ENCODE results near the gene PER3. TPM values are rescaled to one million over a fixed set of nuclear protein-coding genes. Genes with fewer than 3 reads are reported as not detected.

PER3 gene
- total RNA-seq, 2 donors from 2014 or later, result 3.9 to 6.3 TPM

DNA sequence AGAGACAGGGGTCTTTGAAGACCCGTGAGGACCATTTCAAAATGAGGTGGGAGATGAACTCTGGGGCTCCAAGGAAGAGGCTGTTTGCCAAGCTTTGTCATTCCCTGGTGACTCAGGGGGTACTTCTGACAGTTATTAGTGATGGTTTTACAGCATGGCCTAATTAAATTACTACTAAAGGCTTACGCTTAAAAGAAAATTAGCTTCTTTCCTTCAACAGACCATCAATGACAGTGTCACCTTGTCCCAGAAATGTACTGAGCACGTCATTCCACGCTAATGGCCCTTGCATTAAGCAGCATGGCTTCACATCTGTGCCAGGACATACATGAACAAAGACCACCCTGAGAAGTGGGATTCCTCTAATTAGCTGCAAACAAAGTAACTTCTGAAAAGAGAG lies 73.9 kb downstream of the PER3 start:
- no peak overlapping the region for H3K4me3 ChIP-seq (ENCODE audit: low read length)
- no peak overlapping the region for H3K9ac ChIP-seq (ENCODE audit: extremely low read depth, low read length, poor library complexity, severe bottlenecking)
- no peaks in the 10 kb centered on the region for H3K9me3 Mint-ChIP-seq
- TF ChIP-seq, protein P1, sequence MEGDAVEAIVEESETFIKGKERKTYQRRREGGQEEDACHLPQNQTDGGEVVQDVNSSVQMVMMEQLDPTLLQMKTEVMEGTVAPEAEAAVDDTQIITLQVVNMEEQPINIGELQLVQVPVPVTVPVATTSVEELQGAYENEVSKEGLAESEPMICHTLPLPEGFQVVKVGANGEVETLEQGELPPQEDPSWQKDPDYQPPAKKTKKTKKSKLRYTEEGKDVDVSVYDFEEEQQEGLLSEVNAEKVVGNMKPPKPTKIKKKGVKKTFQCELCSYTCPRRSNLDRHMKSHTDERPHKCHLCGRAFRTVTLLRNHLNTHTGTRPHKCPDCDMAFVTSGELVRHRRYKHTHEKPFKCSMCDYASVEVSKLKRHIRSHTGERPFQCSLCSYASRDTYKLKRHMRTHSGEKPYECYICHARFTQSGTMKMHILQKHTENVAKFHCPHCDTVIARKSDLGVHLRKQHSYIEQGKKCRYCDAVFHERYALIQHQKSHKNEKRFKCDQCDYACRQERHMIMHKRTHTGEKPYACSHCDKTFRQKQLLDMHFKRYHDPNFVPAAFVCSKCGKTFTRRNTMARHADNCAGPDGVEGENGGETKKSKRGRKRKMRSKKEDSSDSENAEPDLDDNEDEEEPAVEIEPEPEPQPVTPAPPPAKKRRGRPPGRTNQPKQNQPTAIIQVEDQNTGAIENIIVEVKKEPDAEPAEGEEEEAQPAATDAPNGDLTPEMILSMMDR (conservative IDR thresholded peaks at IDR 0.05), result no peak
- H3K9me3 ChIP-seq (ENCODE audit: control insufficient read depth, low read length), result no peaks in the 10 kb centered on the region
- H3K36me3 ChIP-seq (ENCODE audit: control insufficient read depth, insufficient read depth, low read length), result no peaks in the 10 kb centered on the region
- no peaks in the 10 kb centered on the region for H3K4me1 ChIP-seq (ENCODE audit: control insufficient read depth, insufficient read depth, low read length)
- 94 to 96% methylated on average over 4 of the region's 4 CpGs for whole genome bisulfite sequencing, 2 experiments (ENCODE audit: insufficient coverage in 1 of 2, insufficient read length in 1 of 2)
- H3K27me3 Mint-ChIP-seq (ENCODE audit: insufficient read depth), result peaks cover 38% of the 10 kb centered on the region
- peaks cover 13% of the 10 kb centered on the region for H3K4me1 Mint-ChIP-seq
- DNase-seq, result no peak
- H3K36me3 Mint-ChIP-seq (ENCODE audit: low read depth), result no peaks in the 10 kb centered on the region
- H3K27ac ChIP-seq (ENCODE audit: low read depth, low read length), result no peak overlapping the region
- no peak overlapping the region for H3K4me3 Mint-ChIP-seq
- H3K27me3 ChIP-seq (ENCODE audit: control insufficient read depth, insufficient read depth, low read length, poor library complexity, severe bottlenecking), result peaks cover 41% of the 10 kb centered on the region
- no peak overlapping the region for H3K27ac Mint-ChIP-seq

DNA sequence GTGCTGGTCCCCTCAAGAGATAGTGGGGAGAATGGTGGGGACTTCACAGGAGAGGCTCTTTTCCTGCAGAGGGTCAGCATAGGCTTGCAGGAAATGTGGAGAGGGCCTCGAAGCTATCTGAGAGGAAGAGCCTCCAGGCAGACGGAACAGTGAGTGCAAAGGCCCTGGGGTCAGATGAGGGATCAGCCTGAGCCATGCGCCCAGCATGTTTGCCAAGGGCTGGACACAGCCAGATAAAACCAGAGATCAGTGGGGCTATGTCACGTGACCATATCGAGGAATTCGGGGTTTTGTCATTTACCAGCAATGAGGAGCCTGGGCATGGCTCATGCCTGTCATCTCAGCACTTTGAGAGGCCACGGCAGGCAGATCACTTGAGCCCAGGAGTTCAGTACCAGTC lies 75.3 kb downstream of the PER3 start:
- H3K9me3 ChIP-seq (ENCODE audit: control insufficient read depth, low read length), result no peaks in the 10 kb centered on the region
- H3K27me3 Mint-ChIP-seq (ENCODE audit: insufficient read depth), result peaks cover 29% of the 10 kb centered on the region
- no peak overlapping the region for H3K4me3 Mint-ChIP-seq
- no peaks in the 10 kb centered on the region for H3K36me3 Mint-ChIP-seq (ENCODE audit: low read depth)
- H3K9me3 Mint-ChIP-seq, result no peaks in the 10 kb centered on the region
- WGBS, 2 experiments (ENCODE audit: insufficient coverage in 1 of 2, insufficient read length in 1 of 2), result 92 to 95% methylated on average over 5 to 7 of the region's 7 CpGs
- H3K4me3 ChIP-seq (ENCODE audit: low read length), result no peak overlapping the region
- H3K27me3 ChIP-seq (ENCODE audit: control insufficient read depth, insufficient read depth, low read length, poor library complexity, severe bottlenecking), result peaks cover 27% of the 10 kb centered on the region
- H3K4me1 Mint-ChIP-seq, result peaks cover 6% of the 10 kb centered on the region
- no peak overlapping the region for H3K27ac ChIP-seq (ENCODE audit: low read depth, low read length)
- no peak for DNase-seq
- no peak overlapping the region for H3K27ac Mint-ChIP-seq
- no peaks in the 10 kb centered on the region for H3K4me1 ChIP-seq (ENCODE audit: control insufficient read depth, insufficient read depth, low read length)
- TF ChIP-seq, protein P1 (conservative IDR thresholded peaks at IDR 0.05), result no peak
- no peak overlapping the region for H3K9ac ChIP-seq (ENCODE audit: extremely low read depth, low read length, poor library complexity, severe bottlenecking)
- no peaks in the 10 kb centered on the region for H3K36me3 ChIP-seq (ENCODE audit: control insufficient read depth, insufficient read depth, low read length)

DNA sequence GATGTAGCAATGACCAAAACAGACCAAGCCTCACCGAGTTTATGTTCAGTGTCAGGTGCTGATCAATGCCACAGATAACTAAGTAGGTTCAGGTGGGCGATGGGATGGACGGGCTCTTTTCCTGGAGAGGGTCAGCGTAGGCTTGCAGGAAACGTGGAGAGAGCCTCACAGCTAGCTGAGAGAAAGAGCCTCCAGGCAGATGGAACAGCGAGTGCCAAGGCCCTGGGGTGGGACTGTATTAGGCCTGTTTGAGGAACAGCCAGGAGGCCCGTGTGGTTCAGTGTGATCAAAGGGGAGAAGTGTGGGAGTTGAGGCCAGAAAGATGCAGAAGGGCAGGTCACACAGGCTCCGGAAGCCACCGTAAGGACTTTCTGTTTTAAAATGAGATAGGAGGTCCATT lies 76.0 kb downstream of the PER3 start:
- H3K27ac Mint-ChIP-seq, result no peak overlapping the region
- DNase-seq, result no peak
- WGBS, 2 experiments (ENCODE audit: insufficient coverage in 1 of 2, insufficient read length in 1 of 2), result 93 to 98% methylated on average over 4 to 9 of the region's 9 CpGs

More for the DNA sequence above, 76.0 kb downstream of the PER3 start:
- Mint-ChIP-seq H3K4me3 (no peak overlapping the region), H3K36me3 (ENCODE audit: low read depth) (no peaks in the 10 kb centered on the region), H3K27me3 (ENCODE audit: insufficient read depth) (peaks cover 23% of the 10 kb centered on the region), H3K9me3 (no peaks in the 10 kb centered on the region), H3K4me1 (peaks cover 6% of the 10 kb centered on the region)
- Histone ChIP-seq H3K27ac (ENCODE audit: low read depth, low read length) (no peak overlapping the region), H3K4me1 (ENCODE audit: control insufficient read depth, insufficient read depth, low read length) (no peaks in the 10 kb centered on the region), H3K36me3 (ENCODE audit: control insufficient read depth, insufficient read depth, low read length) (no peaks in the 10 kb centered on the region), H3K9ac (ENCODE audit: extremely low read depth, low read length, poor library complexity, severe bottlenecking) (no peak overlapping the region), H3K27me3 (ENCODE audit: control insufficient read depth, insufficient read depth, low read length, poor library complexity, severe bottlenecking) (peaks cover 20% of the 10 kb centered on the region), H3K9me3 (ENCODE audit: control insufficient read depth, low read length) (no peaks in the 10 kb centered on the region), H3K4me3 (ENCODE audit: low read length) (no peak overlapping the region)
- TF ChIP-seq, protein P1 (conservative IDR thresholded peaks at IDR 0.05), result no peak

Data from endodermal cell (in vitro differentiated cells).